HG02763 (cell line): ENCODE measurements around the gene ADAMTSL5.
"Not testable (repeated sequence)": the region's sequence is repeated elsewhere in the genome, so short reads cannot be mapped to it uniquely, and the experiment has no call there.

Experiments
- ATAC-seq: cut with Tn5 transposase; IDR thresholded peaks from one replicate; pipeline ENCODE4 v1.9.1; 2021; ENCODE audit warnings: mild to moderate bottlenecking, moderate library complexity; ENCODE audit not compliant: unreplicated experiment

Gene ADAMTSL5, protein sequence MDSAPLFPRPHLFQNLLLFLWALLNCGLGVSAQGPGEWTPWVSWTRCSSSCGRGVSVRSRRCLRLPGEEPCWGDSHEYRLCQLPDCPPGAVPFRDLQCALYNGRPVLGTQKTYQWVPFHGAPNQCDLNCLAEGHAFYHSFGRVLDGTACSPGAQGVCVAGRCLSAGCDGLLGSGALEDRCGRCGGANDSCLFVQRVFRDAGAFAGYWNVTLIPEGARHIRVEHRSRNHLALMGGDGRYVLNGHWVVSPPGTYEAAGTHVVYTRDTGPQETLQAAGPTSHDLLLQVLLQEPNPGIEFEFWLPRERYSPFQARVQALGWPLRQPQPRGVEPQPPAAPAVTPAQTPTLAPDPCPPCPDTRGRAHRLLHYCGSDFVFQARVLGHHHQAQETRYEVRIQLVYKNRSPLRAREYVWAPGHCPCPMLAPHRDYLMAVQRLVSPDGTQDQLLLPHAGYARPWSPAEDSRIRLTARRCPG

DNA sequence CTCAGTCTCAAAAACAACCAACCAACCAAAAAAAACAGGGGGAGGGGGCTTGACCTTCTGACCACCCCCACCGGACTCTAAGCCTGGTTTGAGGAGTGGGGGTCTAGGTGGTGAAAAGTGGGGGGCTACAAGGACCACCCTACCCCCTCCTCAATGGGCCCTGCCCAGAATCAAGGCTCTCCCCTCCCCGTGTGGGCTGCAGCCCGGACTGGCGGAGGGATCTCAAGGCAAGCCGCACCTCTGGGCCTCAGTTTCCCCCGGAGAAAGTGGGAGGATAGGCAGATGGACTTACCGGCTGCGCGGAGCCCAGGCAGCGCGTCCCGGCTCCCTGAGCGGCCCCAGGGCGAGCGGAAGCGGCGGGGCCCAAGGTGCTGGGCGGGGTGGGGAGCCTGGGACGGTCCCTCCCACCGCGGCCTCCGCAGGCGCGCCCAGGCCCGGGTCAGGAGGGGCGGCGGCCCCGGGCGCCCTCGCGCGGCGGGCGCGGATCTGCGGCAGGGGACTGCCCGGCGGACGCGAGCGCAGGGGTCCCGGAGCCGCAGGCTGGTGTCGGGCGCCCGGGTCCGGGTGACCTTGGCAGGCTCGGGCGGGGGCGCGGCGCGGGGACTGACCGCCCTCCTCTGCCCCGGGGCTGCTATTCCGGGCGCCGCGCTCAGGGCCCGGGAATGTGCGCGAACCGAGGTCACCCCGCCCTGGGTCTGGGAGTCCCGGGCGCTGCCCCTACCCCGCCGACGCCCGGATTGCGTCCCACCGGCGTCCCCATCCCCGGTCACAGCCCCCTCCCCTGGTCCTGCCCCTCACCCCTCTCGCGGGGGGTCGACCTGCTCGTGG lies at the start of gene ADAMTSL5:
Gene ADAMTSL5 (minus strand): TSS at position 349 of the 828 bp plus-strand sequence. CDS start 2,076 bp downstream, outside the sequence.
- no peak for ATAC-seq

DNA sequence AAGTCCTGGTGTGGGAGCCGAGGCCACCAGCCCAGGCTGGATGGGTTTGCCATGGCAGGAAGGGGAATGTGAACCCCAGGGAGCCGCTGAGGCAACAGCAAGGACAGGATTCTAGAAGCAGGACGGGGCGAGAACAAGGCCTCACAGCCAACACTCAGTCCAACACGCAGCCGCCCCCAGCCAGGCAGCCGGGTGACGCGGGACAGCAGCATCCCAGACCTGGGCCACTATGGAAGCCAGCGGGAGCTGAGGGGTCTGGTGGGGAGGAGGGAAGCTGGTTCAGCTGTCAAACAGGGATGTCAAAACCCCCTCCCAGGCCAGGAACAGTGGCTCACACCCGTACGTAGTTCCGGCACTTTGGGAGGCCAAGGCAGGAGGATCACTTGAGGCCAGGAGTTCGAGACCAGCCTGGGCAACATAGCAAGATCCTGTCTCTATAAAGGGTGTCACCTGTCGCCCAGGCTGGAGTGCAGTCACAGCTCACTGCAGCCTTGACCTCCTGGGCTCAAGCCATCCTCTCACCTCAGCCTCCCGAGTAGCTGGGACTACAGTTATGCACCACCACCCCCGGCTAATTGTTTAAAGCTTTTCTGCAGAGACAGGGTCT lies 48.5 kb upstream of the ADAMTSL5 start:
- ATAC-seq: no peak

DNA sequence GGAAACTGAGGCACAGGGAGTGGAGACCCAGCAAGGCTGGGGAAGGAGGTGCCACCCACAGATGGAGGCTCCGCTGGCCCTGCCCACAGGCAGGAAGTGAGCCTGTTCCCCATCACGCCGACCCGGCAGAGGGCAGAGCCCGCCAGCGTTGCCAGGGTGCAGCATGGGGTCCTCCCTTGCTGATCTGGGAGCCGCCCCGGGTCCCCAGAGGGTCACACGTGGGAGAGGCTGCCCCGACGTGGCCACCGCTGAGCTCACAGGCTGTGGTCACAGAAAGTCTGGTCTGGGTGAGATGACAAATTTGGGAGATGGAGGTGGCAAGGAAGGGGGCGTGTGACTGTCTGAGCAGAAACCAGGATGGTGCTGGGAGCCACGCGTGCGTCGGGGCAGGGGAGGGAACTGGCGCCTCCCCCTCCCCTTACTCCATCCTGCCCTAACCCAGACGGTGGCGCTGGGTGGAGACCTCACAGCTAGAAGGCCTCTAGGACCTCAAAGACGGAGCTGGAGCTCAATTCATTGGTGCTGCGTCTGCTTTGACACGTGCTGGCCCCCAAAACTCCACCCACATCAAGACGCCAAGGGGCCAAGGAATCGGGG lies 47.6 kb upstream of the ADAMTSL5 start:
- no peak for ATAC-seq

DNA sequence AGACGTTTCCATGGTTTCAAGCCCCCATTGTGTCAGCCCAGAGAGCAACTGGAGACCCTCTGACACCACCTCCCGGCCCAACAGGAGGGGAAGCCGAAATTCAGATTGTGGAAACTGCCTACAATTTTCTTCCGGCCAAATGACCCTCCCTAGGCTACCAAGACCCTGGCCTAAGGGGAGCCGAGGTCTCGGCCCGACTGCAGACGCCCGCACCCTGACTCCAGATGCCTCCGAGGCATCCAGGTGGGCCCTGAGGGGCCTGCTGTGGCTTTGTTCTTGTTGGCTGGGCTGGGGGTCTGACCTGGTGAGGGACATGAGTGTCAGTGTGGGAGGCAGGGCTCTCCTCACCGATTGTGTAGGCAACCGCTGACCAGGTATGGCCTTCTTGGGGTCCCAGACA lies 45.7 kb upstream of the ADAMTSL5 start:
- ATAC-seq: no peak

DNA sequence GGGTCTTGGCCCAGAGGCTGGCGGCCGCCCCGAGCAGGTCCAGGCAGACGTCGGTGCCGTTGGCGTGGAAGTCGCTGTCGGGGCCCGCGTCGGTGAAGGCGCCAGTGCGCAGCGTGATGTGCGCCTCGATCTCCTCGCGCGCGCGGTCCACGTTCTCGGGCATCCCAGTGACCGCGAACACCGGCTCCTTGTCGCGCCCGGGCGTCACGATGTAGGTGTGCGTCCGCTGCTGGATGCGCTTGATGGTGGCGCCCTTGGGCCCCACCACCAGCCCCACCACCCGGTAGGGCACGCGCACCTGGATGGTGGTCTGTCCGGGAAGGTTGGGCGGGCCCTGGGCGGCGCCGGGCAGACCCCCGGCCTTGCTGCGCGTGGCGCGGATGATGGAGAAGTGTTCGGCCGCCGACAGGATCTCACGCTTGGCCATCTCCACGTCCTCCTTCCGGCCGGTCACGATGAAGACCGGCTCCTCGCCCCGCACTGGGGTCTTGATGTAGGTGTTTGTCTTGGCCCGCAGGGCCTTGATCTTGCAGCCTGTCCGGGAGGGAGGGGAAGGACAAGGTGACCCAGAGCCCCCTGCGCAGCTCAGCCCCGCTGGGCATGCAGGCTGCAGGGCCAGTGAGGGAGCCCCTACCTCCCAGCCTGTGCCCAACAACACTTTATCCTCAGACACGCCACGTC lies 43.7 kb upstream of the ADAMTSL5 start:
- ATAC-seq: no peak

DNA sequence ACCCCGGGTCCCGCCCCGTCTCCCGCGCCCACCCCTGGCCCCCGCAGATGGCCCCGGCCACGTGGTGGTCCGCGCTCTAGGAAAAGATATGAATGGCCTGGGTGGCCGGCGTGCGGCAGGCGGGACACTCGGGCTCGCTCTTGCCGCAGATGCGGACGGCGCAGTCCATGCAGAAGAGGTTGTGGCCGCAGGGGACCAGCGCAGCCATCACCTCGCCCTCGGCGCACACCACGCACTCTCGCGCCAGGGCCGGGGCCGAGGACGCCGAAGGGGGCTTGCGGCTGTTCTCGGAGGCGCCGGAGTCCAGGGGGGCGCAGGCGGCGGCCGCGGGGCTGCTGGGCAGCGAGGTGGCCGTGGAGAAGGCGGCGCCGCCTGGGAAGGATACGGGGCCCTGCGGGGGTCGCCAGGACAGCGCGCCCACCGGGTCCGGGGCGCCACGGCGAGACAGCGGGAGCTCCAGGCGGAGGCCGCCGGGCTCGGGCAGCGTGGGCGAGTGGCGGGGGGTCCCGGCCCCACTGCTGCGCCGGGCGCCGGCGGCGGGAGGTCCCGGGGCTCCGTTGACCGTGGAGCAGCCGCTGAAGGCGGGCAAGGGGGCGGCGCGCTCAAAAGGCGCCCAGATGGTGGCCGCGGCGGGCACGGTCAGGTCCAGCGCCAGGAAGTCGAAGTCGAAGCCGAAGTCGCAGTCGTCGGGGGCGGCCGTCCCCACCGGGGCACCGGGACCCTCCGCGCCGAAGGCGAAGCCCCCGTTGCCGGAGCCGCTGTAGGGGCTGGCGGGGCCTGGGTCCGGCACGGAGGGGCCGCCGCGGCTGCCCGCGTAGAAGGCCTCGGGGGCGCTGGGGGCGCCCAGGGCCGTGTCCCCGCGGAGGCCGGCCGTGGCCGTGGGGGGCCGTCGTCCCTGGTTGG lies 42.9 kb upstream of the ADAMTSL5 start:
- no peak for ATAC-seq

DNA sequence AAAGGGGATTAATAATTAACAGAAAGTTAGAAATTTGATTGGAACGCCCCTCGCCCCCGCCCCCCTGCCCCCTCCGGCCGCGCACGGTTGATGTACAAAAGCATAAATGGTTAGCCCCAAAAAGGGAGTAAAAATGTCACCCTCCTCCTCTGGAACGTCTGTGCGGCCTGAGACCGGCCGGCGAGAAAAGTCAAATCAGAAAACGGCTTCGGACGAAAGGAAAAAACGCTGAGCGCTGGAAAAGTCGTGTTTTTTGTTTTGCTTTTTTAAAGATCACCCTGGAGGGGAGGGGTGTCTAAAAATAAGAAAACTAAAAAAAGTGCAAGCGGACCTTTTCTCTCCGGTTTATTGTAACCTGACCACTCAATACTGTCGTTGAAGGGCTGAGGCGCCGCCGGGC lies 42.1 kb upstream of the ADAMTSL5 start:
- no peak for ATAC-seq

DNA sequence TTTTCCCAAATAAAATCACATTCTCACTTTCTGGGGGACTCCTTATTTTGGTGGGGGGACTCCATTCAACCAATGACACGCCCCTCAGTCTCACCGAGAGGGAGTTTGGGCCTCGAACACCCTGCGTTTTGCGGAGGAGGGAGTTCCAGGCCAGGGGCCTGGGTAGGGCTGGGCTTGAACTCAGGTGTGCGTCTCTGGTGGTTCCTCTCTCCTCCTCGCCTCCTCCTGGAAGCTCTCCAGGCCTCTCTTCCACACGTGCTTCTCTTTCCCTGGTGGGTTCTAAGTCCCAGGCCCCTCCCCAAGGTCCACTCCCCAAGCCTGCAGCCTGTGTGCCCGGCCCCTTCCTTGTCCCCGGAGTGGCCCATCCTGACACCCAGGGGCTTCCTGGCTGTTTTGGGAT lies 40.6 kb upstream of the ADAMTSL5 start:
- no peak for ATAC-seq

DNA sequence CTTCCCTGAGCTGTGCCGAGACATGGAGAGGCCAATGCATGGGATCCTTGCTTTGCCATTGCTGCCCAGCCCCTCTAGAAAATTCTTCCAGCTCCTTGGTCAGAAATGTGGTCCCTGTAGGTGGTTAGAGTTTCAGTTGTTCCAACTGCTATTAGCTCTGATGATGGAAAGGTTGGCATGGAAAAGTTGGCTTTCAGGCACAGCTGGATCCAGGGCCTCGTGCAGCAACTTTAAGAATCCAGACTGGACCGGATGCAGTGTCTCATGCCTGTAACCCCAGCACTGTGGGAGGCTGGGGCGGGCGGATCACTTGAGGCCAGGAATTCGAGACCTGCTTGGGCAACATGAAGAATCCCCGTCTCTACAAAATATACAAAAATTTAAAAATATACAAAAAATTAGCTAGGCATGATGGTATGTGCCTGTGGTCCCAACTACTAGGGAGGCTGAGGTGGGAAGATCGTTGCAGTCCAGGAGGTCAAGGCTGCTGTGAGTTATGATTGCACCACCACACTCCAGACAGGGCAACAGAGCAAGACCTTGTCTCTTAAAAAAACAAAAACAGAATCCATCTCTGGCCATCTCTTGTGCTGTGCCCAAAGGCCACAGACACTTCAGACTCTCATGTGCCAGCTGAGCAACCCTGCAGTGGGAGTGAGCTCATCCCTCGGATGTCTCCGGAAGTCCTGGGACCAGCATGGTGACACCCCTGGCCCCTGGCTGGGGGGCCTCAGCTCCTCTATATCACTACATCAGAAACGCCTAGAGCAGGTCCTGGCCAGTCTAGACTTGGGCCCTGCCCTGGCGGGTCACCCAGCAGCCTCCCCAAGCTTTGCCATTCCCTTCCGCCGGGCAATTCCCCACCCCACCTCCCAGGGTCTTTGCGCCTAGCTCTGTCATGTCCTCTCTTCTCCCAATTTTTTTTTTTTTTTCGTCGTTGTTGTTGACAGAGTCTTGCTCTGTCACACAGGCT lies 38.5 kb upstream of the ADAMTSL5 start:
- ATAC-seq: no peak

DNA sequence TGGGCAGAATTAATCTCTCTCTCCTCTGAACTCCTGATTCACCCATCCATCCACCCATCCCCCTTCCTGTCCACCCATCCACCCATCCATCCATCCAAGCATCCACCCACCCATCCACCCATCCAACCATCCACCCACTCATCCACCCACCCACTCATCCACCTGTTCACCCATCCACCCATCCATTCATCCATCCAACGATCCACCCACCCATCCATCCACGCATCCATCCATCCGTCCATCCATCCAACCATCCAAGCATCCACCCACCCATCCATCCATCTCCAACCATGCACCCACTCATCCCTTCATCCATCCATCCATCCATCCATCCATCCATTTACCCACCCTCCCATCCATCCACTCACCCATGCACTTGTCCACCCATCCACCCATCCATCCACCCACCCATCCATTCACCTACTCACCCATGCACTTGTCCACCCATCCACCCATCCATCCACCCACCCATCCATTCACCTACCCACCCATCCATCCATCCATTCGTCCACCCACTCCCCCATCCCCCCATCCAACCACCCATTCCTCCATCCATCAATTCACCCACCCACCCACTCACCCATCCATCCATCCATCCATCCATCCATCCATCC lies 36.6 kb upstream of the ADAMTSL5 start:
- no peak for ATAC-seq

DNA sequence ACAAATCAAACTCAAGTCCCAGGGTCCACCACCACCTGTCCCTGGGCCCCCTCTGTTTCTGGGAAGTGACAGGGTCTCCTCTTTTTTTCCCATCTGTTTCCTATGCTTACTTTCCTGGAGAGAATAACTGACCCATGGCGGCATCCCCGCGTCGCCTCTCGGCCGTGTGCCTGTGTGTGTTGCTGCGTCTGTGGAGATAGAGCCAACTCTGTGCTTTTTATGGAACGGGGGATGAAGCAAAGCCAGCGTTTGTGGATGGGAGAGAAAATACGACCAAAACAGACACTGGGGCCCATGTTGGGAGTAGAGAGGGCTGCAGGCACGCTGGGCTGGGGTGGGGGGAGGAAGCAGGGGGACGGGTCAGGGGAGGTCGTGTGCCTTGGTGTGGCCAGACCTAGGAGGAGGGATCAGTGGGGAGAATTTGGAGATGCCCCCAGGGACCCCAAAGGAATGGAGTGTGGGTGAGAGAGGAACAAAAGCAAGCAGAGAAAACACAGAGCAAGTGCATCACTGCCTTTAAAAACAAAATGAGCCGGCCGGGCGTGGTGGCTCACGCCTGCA lies 27.6 kb upstream of the ADAMTSL5 start:
- ATAC-seq: no peak

DNA sequence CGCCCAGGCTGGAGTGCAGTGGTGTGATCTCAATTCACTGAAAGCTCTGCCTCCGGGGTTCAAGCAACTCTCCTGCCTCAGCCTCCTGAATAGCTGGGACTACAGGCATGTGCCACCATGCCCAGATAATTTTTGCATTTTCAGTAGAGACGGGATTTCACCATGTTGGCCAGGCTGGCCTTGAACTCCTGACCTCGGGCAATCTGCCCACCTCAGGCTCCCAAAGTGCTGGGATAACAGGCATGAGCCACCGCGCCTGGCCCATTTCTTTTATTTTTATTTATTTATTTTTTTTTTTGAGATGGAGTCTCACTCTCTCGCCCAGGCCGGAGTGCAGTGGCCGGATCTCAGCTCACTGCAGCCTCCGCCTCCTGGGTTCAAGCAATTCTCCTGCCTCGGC lies 26.9 kb upstream of the ADAMTSL5 start:
- ATAC-seq: not testable (repeated sequence)

DNA sequence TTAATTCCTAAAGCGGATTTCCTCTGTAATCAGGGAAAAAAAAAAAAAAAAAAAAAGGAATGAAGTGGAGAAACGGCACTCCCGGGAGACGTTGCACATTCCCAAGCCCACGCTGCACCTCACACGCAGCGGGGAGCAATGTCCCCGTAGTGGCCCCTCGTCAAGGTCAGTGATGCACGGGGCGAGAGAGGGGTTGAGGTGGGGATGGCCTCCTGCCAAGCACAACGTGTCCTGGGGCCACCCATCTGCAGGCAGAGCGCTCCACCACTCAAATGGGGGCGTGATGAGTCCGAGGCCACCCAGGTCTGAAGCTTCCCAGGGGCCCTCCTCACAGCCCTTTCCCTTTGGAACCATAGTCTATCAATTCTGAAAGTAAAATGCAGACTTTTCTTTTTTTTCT lies 26.2 kb upstream of the ADAMTSL5 start:
- ATAC-seq: no peak

DNA sequence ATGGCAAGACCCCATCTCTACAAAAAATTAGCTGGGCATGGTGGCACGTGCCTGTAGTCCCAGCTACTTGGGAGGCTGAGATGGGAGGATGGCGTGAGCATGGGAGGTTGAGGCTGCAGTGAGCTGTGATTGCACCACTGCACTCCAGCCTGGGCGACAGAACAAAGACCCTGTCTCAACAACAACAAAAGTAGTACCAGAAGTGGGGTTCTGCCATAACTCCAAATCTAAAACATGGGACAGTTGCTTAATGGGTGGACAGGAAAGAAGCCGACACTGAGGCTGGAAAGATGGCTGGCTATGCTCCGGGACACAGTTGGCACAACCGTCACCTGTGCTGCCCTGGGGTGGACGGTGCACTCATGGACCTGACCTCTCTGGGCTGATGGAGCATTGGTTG lies 22.9 kb upstream of the ADAMTSL5 start:
- not testable (repeated sequence) for ATAC-seq

DNA sequence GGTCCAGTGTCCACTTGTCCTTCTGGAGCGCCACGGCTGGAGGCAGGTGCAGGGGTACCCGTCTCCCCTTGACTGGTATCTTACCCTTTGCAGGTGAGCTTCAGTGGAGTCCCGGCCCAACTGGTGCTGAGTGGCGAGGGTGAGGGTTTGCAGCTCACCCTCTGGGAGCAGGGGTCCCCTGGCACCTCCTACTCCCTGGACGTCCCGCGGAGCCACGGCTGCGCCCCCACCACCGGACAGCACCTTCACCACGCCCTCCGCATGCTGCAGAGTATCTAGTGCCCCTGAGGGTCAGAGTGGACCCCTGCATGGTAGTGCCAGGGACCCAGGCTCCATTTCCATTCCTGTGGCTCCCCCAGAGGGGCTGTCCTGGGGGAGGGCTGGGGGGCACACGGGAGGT lies 22.2 kb upstream of the ADAMTSL5 start:
- ATAC-seq: no peak

DNA sequence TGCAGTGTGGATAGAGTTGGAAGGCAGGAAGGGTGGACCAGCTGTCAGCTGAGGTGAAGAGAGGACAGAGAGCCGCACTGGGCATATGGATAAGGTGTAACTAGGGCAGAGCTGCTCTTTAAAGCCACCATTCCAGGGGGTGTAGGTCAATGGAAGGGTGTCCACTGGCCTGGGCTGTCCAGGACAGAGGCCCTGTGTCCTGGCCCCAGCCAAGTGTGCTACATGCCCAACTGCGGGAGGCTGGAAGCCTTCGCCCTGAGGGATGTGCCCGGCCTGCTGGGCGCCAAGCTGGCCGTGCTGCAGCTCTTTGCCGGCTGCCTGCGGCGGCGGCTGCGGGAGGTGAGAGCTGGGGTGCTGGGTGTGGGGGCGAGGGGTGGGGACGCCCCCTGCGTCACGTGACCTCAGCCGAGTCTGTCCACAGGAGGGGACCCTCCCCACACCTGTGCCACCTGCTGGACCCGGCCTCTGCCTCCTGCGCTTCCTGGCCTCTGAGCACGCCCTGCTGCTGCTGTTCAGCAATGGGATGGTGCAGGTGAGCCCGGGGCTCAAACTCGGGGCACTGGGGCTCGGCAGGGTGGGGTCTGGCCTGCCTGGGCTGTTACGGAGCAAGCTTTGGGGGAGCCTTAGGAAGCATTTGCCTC lies 20.8 kb upstream of the ADAMTSL5 start:
- ATAC-seq: no peak

DNA sequence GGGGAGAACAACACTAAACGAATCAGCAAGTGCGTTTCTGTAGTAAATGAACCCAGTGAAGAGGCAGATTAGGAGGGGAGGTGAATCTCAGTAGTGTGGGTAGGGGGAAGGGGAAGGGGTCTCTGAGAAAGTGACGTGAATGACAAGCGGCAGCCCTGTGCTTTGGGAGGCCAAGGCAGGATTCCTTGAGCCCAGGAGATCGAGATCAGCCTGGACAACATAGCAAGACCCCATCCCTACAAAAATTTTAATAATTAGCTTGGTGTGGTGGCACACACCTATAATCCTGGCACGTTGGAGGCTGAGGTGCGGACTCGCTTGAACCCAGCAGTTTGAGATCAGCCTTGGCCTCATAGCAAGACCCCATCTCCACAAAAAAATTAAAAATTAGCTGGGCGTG lies 19.2 kb upstream of the ADAMTSL5 start:
- no peak for ATAC-seq
